IMR-90 (cell line): ENCODE measurements around the gene ZMYM4. TPM values are rescaled to one million over a fixed set of nuclear protein-coding genes. Genes with fewer than 3 reads are reported as not detected.
"Not testable (repeated sequence)": the region's sequence is repeated elsewhere in the genome, so short reads cannot be mapped to it uniquely, and the experiment has no call there.

Source experiments
- ATAC-seq: fragments of 200-7000 bp; cut with Tn5 transposase; 2 replicates; pipeline ENCODE4 v1.9.1; 2020; ENCODE audit warnings: low read depth, mild to moderate bottlenecking, moderate library complexity
- BruUV-seq: library from RNA; stranded (reverse); fragments of 400-500 nt; replicated peaks from 2 replicates; lab custom pipeline; 2021; lab: Mats Ljungman, UMichigan
- CTCF ChIA-PET: fragments of 300-600 bp; formaldehyde crosslinking; extraction: SDS; loops from one replicate; lab custom pipeline; 2021; ENCODE audit warnings: antibody characterized with exemption; lab: Yijun Ruan, JAX
- POLR2A ChIA-PET: fragments of 300-600 bp; sonication (Branson Sonifier 250); formaldehyde crosslinking; loops from one replicate; lab custom pipeline; 2022; ENCODE audit warnings: antibody characterized with exemption; ENCODE audit not compliant: unreplicated experiment; lab: Charles Lee
- DNase-seq: peaks from one replicate; pipeline ENCODE4 v3.0.0; 2013
- H2AFZ ChIP-seq: replicated peaks from 2 replicates; pipeline ENCODE3; 2013; ENCODE audit warnings: low read length, mild to moderate bottlenecking; ENCODE audit not compliant: poor library complexity
- H2AK5ac ChIP-seq: 2 replicates; pipeline ENCODE4 v1.6.1; 2013; ENCODE audit warnings: low read depth, low read length, inconsistent platforms
- H2AK9ac ChIP-seq: replicated peaks from 2 replicates; pipeline ENCODE3; 2013; ENCODE audit warnings: mild to moderate bottlenecking, low read depth, low read length, moderate library complexity; ENCODE audit not compliant: poor library complexity
- H2BK120ac ChIP-seq: 2 replicates; pipeline ENCODE4 v1.6.1; 2013; ENCODE audit warnings: low read depth, low read length, inconsistent platforms
- H2BK15ac ChIP-seq: 3 replicates; pipeline ENCODE4 v1.6.1; 2013; ENCODE audit warnings: low read depth, low read length, inconsistent platforms
- H2BK20ac ChIP-seq: 2 replicates; pipeline ENCODE4 v1.6.1; 2013; ENCODE audit warnings: low read depth, mild to moderate bottlenecking, inconsistent platforms, low read length, moderate library complexity
- H2BK5ac ChIP-seq: 2 replicates; pipeline ENCODE4 v1.6.1; 2013; ENCODE audit warnings: mild to moderate bottlenecking, low read depth, low read length, inconsistent platforms; ENCODE audit not compliant: poor library complexity, severe bottlenecking
- H3K14ac ChIP-seq: replicated peaks from 2 replicates; pipeline ENCODE4 v1.6.1; 2013; ENCODE audit warnings: low read depth, low read length, inconsistent platforms
- H3K18ac ChIP-seq: 2 replicates; pipeline ENCODE4 v1.6.1; 2013; ENCODE audit warnings: low read depth, low read length, control low read depth
- H3K23ac ChIP-seq: 2 replicates; pipeline ENCODE4 v1.6.1; 2013; ENCODE audit warnings: low read depth, low read length, inconsistent platforms
- H3K27ac ChIP-seq: 2 replicates; pipeline ENCODE4 v1.5.1; 2013; ENCODE audit warnings: mild to moderate bottlenecking, control low read depth, low read length; ENCODE audit not compliant: insufficient read depth
- H3K27me3 ChIP-seq: 2 replicates; pipeline ENCODE4 v1.6.1; 2013; ENCODE audit warnings: low read length; ENCODE audit not compliant: control insufficient read depth, insufficient read depth
- H3K36me3 ChIP-seq: 2 replicates; pipeline ENCODE4 v1.6.1; 2013; ENCODE audit warnings: low read length, mixed read lengths; ENCODE audit not compliant: control insufficient read depth, insufficient read depth
- H3K4ac ChIP-seq: 2 replicates; pipeline ENCODE4 v1.6.1; 2013; ENCODE audit warnings: low read depth, low read length, inconsistent platforms
- H3K4me1 ChIP-seq: 2 replicates; pipeline ENCODE4 v1.6.1; 2013; ENCODE audit warnings: low read length, mixed read lengths; ENCODE audit not compliant: control insufficient read depth, insufficient read depth
- H3K4me2 ChIP-seq: 2 replicates; pipeline ENCODE4 v1.6.1; 2013; ENCODE audit warnings: low read depth, mild to moderate bottlenecking, control low read depth, low read length, moderate library complexity
- H3K4me3 ChIP-seq: 2 replicates; pipeline ENCODE4 v1.5.1; 2013; ENCODE audit warnings: low read depth, mild to moderate bottlenecking, control low read depth, low read length, moderate library complexity; ENCODE audit not compliant: insufficient read depth
- H3K56ac ChIP-seq: 2 replicates; pipeline ENCODE4 v1.6.1; 2013; ENCODE audit warnings: low read length, inconsistent platforms; ENCODE audit not compliant: insufficient read depth; ENCODE audit errors: extremely low read depth
- H3K79me1 ChIP-seq, 2 experiments: 2 replicates each; pipeline ENCODE4 v1.6.1; 2013; ENCODE audit warnings: low read length in 2 of 2, inconsistent platforms in 1 of 2, low read depth in 1 of 2
- H3K9ac ChIP-seq: 2 replicates; pipeline ENCODE4 v1.6.1; 2013; ENCODE audit warnings: low read depth, low read length, control low read depth
- H3K9me1 ChIP-seq: 2 replicates; pipeline ENCODE4 v1.6.1; 2013; ENCODE audit warnings: low read length, inconsistent platforms; ENCODE audit not compliant: insufficient read depth
- H3K9me3 ChIP-seq: 2 replicates; pipeline ENCODE4 v1.6.1; 2013; ENCODE audit warnings: low read length; ENCODE audit not compliant: control insufficient read depth, insufficient read depth
- H4K20me1 ChIP-seq: 2 replicates; pipeline ENCODE4 v1.6.1; 2013; ENCODE audit warnings: low read length, inconsistent platforms; ENCODE audit not compliant: insufficient read depth
- H4K5ac ChIP-seq: 2 replicates; pipeline ENCODE4 v1.6.1; 2013; ENCODE audit warnings: mild to moderate bottlenecking, low read depth, low read length, control low read depth
- H4K8ac ChIP-seq, 2 experiments: 2 replicates each; pipeline ENCODE4 v1.6.1; 2013; ENCODE audit warnings: low read depth in 2 of 2, low read length in 2 of 2, control low read depth in 1 of 2, inconsistent platforms in 1 of 2
- H4K91ac ChIP-seq: 2 replicates; pipeline ENCODE4 v1.6.1; 2013; ENCODE audit warnings: low read depth, low read length, inconsistent platforms; ENCODE audit not compliant: insufficient read depth
- WGBS, 2 experiments: methylation state at CpG; one replicate each; pipeline versions ENCODE4 v1.1.5 to v1.1.7; 2013; ENCODE audit warnings: missing lambda C conversion rate in 2 of 2; ENCODE audit not compliant: insufficient read length in 1 of 2; ENCODE audit errors: extremely low coverage in 2 of 2; 5-methylcytosine and 5-hydroxymethylcytosine counted together
- dilution Hi-C: fragments of 300-500 bp; cut with HindIII; formaldehyde crosslinking; loops from one replicate; pipeline ENCODE4 v1.14.3; 2018; ENCODE audit warnings: low sequenced_read_pairs; ENCODE audit not compliant: unreplicated experiment
- in situ Hi-C: fragments of 300-500 bp; cut with MboI; formaldehyde crosslinking; loops from 3 replicates; pipeline ENCODE4 v1.14.3; 2019; ENCODE audit warnings: low sequenced_read_pairs, inconsistent platforms, mixed read lengths
- intact Hi-C: fragments of 100-400 bp; cut with micrococcal nuclease; formaldehyde crosslinking; loops from 2 replicates; pipeline ENCODE4 v1.10.0; 2022
- polyA plus RNA-seq, 3 experiments: library from polyadenylated mRNA; depleted of rRNA; stranded (reverse); fragments of >200 nt; gene quantifications; 2 replicates each; pipeline ENCODE4 v1.2.3, GENCODE V29; 2012; ENCODE audit warnings: low replicate concordance in 1 of 3
- total RNA-seq: library from RNA; depleted of rRNA; stranded (reverse); fragments of >200 nt; gene quantifications from 2 replicates; pipeline ENCODE4 v1.2.3, GENCODE V29; 2012

Gene ZMYM4
- total and polyA plus RNA-seq, 2 of the 4 experiments (the other 2 are of a cell fraction): 14.7 to 53.8 TPM

DNA sequence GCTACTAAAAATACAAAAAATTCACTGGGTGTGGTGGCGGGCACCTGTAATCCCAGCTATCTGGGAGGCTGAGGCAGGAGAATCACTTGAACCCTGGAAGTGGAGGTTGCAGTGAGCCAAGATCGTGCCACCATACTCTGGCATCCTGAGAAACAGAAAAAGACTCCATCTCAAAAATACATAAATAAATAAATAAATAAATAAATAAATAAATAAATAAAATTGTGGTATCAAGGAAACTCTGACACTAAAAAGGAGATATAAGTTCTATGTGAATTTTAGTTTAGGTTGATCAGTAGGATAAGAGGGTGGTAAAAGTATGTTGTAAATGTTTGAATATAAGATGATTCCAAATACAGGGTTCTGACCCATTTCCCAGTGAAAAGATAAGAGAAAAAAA lies 63.1 kb downstream of the ZMYM4 start:
- intact Hi-C loops, H2AK5ac ChIP-seq, H2BK5ac ChIP-seq, H3K9me1 ChIP-seq, H2BK20ac ChIP-seq, H2BK120ac ChIP-seq, H4K8ac ChIP-seq, H2BK15ac ChIP-seq, H2AK9ac ChIP-seq, H3K27me3 ChIP-seq, H3K18ac ChIP-seq, H3K4me1 ChIP-seq, CTCF ChIA-PET, BruUV-seq, H3K14ac ChIP-seq, H4K5ac ChIP-seq, H3K4me2 ChIP-seq, H3K27ac ChIP-seq, H3K4ac ChIP-seq, DNase-seq, POLR2A ChIA-PET, H3K9ac ChIP-seq, H3K4me3 ChIP-seq, H3K56ac ChIP-seq, H4K91ac ChIP-seq, H3K9me3 ChIP-seq, H2AFZ ChIP-seq, in situ Hi-C loops, ATAC-seq, dilution Hi-C loops, H3K23ac ChIP-seq: not testable (repeated sequence)
- H3K79me1 ChIP-seq: peaks cover 30 to 56% of the 10 kb centered on the region in 2 experiments
- peaks cover 12% of the 10 kb centered on the region for H4K20me1 ChIP-seq
- peaks cover 18% of the 10 kb centered on the region for H3K36me3 ChIP-seq
- WGBS, 2 experiments: no CpG with 5 or more reads among the region's 2 CpGs
